Cardiac muscle cell (in vitro differentiated cells and primary cell): ENCODE measurements around the gene MIS18BP1. TPM values are rescaled to one million over a fixed set of nuclear protein-coding genes. Genes with fewer than 3 reads are reported as not detected.
"Not testable (repeated sequence)": the region's sequence is repeated elsewhere in the genome, so short reads cannot be mapped to it uniquely, and the experiment has no call there.

ENCODE experiments used
- DNase-seq, 2 donors: peaks; one replicate each; pipeline versions ENCODE4 v3.0.0 to v3.0.0-alpha.2; 2010 to 2017; ENCODE audit warnings: low read depth in 1 of 2, low spot score in 1 of 2
- H3K27ac ChIP-seq: fragments of 200-600 bp; sonication (generic); 2 replicates; pipeline ENCODE4 v1.5.1; 2016
- H3K27me3 ChIP-seq: fragments of 200-600 bp; sonication (generic); 2 replicates; pipeline ENCODE4 v1.6.0; 2016; ENCODE audit warnings: control low read depth
- H3K36me3 ChIP-seq: fragments of 200-600 bp; sonication (generic); 2 replicates; pipeline ENCODE4 v1.5.1; 2016; ENCODE audit warnings: control low read depth
- H3K4me1 ChIP-seq: fragments of 200-600 bp; sonication (generic); 2 replicates; pipeline ENCODE4 v1.8.1; 2017; ENCODE audit warnings: low read depth, mild to moderate bottlenecking, mixed run types
- H3K4me3 ChIP-seq: fragments of 200-600 bp; sonication (generic); 2 replicates; pipeline ENCODE4 v1.5.1; 2016; ENCODE audit warnings: mild to moderate bottlenecking
- H3K9me3 ChIP-seq: fragments of 200-600 bp; sonication (generic); 2 replicates; pipeline ENCODE4 v1.5.1; 2017; ENCODE audit warnings: low read depth, mild to moderate bottlenecking, control low read depth
- CTCF ChIP-seq: IDR thresholded peaks from 2 replicates; pipeline ENCODE4 v1.5.1; 2012; ENCODE audit warnings: low read depth, mild to moderate bottlenecking, low read length
- polyA plus RNA-seq: library from polyadenylated mRNA; unstranded; fragments of >200 nt; fragmentation: Nextera tagmentation; extraction: Ambion mirVana; gene quantifications from 2 replicates; pipeline ENCODE4 v1.2.1, GENCODE V29; 2016
- total RNA-seq: library from RNA; depleted of rRNA; stranded (reverse); fragments of >200 nt; gene quantifications from 2 replicates; pipeline ENCODE4 v1.2.3, GENCODE V29; 2016

The MIS18BP1 gene
- 6.2 and 34.8 TPM in 2 replicates for total RNA-seq
- polyA plus RNA-seq: 11.8 and 42.2 TPM in 2 replicates

DNA sequence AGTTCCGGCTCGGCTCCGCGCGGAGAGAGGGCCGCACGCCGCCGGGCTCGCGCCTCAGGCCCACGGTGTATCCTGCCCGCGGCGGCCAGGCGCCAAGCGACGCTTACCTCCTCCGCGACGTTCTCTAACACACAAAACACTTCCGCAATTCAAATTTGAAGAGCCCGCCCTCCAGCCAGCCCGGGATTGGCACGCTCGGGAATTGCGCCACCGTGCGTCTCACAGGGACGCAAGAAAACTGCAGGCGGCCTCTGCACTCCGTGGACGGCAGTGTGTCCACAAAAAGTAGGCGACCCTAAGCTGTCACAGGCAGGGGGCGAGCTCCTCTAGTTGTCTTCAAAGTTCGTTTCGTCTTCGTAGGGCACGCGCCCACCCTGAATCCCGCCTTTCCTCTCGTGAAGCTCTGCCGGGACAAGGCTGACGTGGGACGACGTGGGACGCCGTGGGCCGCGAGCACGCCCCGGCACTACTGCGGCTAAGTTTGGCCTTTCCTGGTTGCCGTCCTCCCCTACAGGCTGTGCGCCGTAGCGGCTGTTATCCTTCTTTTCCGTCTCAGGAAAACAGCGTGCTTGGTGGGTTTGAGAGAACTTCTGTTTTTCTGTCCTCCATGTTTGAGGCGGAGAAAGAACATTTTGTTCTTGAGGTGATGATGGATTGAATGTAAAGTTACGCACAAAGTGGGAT is at the start of gene MIS18BP1:
Gene MIS18BP1 (minus strand): TSS at position 133 of the 684 bp plus-strand sequence. CDS start 5,916 bp downstream, outside the sequence.
- peak; percentile 95 to 98 for DNase-seq
- no peaks in the 10 kb centered on the region for H3K27me3 ChIP-seq
- peak within 1 kb of the TSS; percentile 56 for H3K4me3 ChIP-seq
- H3K9me3 ChIP-seq: no peaks in the 10 kb centered on the region
- H3K36me3 ChIP-seq: no peaks in the 10 kb centered on the region
- peaks cover 9% of the 10 kb centered on the region for H3K4me1 ChIP-seq
- H3K27ac ChIP-seq: peak within 1 kb of the TSS; percentile 26
- peak; percentile 64 for TF ChIP-seq CTCF

DNA sequence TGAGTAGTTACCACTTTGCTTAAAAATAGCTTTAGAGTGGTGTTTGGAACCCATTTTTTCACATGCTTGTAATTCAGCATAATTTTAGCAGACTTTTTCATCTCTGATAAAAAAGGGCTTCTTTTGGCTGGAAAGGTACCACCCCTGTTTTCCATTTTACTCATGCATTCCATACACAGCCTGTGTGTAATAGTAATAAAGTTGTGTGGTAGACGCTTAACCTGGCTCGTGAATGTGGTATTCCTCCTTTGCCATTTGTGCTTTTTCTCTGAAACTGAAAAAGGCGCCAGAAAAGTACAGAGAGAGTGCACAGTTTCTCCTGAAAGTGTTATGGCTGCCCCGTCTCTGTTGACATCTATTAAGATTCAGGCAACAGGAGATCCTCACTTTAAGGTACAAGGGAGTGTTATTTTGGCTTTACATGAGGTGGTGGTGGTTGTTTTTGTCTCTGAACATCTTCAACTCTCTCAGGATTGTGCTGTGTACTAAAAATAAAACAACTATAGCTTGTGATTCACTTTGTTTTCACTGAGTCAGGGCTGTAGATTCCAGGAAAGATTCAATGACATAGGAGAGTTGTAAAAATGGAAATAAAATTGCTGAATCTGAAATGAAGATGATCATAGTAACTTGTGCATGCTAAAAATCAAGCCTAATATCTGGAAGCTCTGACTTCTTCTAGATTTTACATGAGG is 45.6 kb upstream of the MIS18BP1 start:
- H3K27me3 ChIP-seq: no peaks in the 10 kb centered on the region
- H3K4me3 ChIP-seq: no peak overlapping the region
- DNase-seq: no peak
- H3K4me1 ChIP-seq: no peaks in the 10 kb centered on the region
- TF ChIP-seq CTCF: no peak
- H3K27ac ChIP-seq: no peak overlapping the region
- no peaks in the 10 kb centered on the region for H3K36me3 ChIP-seq
- no peaks in the 10 kb centered on the region for H3K9me3 ChIP-seq

DNA sequence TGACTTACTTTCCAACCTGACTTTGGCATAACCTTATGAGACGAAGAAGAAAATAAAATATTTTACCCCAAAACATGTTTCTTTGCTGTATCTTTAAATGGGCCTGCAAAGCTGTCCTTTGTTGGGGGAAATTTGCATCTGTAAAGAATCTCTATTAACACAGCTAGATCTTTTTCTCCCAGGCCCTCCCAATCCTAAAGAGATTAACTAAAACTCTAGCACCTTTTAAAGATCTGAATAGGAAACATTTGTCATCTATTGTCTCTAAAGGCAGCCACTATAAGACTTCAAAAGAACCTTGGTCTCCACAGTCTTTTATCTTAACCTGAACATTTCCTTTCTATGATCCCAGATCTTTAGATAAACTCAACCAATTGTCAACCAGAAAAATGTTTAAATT is 41.8 kb upstream of the MIS18BP1 start:
- H3K9me3 ChIP-seq, H3K4me1 ChIP-seq, H3K27ac ChIP-seq, DNase-seq, H3K36me3 ChIP-seq, H3K27me3 ChIP-seq, H3K4me3 ChIP-seq: not testable (repeated sequence)

DNA sequence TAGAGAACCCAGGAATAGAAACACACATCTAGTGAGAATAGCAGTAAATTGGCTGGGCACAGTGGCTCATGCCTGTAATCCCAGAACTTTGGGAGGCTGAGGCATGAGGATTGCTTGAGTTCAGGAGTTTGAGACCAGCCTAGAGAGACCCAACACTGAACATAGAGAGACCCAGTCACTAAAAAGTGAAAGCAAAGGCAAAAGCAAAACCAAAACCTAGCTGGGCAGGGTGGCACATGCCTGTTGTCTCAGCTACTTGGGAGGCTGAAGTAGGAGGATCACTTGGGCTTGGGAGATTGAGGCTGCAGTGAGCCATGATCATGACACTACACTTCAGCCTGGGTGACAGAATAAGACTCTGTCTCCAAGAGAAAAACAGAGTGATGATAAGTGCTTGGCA is 37.5 kb upstream of the MIS18BP1 start:
- H3K27ac ChIP-seq: no peak overlapping the region
- no peaks in the 10 kb centered on the region for H3K4me1 ChIP-seq
- no peak for DNase-seq
- no peaks in the 10 kb centered on the region for H3K9me3 ChIP-seq
- no peaks in the 10 kb centered on the region for H3K27me3 ChIP-seq
- H3K36me3 ChIP-seq: no peaks in the 10 kb centered on the region
- no peak for TF ChIP-seq CTCF
- no peak overlapping the region for H3K4me3 ChIP-seq

GRCh38 chr14:45287610-45288009 is 34.6 kb upstream of the MIS18BP1 start:
- Histone ChIP-seq H3K4me3 (no peak overlapping the region), H3K27ac (no peak overlapping the region), H3K9me3 (no peaks in the 10 kb centered on the region), H3K27me3 (no peaks in the 10 kb centered on the region), H3K36me3 (no peaks in the 10 kb centered on the region), H3K4me1 (no peaks in the 10 kb centered on the region)
- TF ChIP-seq CTCF: no peak
- no peak for DNase-seq

DNA sequence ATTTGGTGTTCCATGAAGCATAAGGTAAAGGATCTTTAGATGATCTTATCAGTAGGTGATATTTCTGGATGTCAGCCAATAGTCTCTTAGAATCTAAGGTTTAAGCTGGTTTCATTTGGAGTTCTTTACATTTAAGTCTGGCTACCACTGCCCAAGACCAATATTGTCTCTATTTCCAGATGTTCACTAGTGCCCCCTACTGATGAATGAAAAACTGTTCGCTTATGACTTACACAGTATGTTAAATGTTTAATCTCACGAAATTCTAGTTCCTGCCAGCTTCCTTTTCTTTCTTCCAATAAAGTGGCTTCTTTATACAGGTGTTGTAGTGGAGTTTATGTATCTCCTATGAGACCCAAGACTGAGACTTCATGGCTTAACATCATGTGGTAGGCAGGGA is 31.8 kb upstream of the MIS18BP1 start:
- peak; percentile 17 for TF ChIP-seq CTCF
- no peaks in the 10 kb centered on the region for H3K36me3 ChIP-seq
- no peaks in the 10 kb centered on the region for H3K4me1 ChIP-seq
- DNase-seq: no peak
- H3K27ac ChIP-seq: no peak overlapping the region
- no peaks in the 10 kb centered on the region for H3K27me3 ChIP-seq
- no peaks in the 10 kb centered on the region for H3K9me3 ChIP-seq
- H3K4me3 ChIP-seq: no peak overlapping the region

GRCh38 chr14:45281731-45282400 is 28.9 kb upstream of the MIS18BP1 start:
- DNase-seq, H3K27me3 ChIP-seq, H3K36me3 ChIP-seq, H3K4me3 ChIP-seq, H3K4me1 ChIP-seq, H3K9me3 ChIP-seq, H3K27ac ChIP-seq: not testable (repeated sequence)
